GM19099 (cell line): ENCODE results near the gene FARP1.

ENCODE experiments used
- POLR2A ChIP-seq: IDR thresholded peaks from 3 replicates; pipeline ENCODE4 v1.6.1; 2011; ENCODE audit warnings: low read depth; ENCODE audit not compliant: insufficient read length; ENCODE audit errors: extremely low read depth

The FARP1 gene

DNA sequence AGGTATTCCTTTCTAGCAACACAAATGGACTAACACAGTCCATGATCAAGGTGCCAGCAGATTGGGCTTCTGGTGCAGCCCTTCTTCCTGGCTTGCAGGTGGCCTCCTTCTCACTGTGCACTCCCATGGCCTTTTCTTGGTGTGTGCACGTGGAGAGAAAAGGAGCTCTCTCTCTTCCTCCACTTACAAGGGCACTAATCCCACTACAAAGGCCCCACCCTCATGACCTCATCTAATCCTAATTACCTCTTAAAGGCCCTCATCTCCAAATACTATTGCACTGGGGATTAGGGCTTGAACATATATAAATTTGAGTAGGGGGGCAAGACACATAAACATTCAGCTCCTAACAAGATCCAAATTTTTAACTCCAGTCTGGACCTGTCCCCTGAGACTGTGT is 19.7 kb upstream of the FARP1 start:
- TF ChIP-seq POLR2A = no peak

GRCh38 chr13:98129059-98129746 is 13.7 kb upstream of the FARP1 start:
- TF ChIP-seq POLR2A = no peak

DNA sequence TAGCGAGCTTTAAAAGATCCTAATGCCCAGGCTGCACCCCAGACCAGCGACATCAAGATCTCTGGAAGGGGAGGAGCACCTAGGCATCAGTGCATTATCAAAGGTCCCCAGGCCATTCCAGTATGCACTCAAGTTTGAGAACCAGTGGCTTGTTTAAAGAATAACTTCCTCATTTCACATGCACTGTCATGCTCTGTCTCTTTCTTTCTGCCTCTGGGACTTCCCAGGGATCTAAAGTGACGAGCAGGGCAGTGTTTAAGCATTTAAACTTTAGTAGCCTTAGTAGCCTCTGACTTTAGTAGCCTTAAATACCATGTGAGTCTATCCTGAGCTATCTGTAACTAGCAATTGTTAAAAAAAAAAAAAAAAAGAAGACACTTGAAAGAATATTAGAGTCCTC is 8.9 kb upstream of the FARP1 start:
- TF ChIP-seq POLR2A = no peak

- TF ChIP-seq POLR2A = no peak
These were observed 8.0 kb upstream of the FARP1 start for GRCh38 chr13:98134901-98135300.

GRCh38 chr13:98141091-98141490 is 1.8 kb upstream of the FARP1 start:
- TF ChIP-seq POLR2A = no peak

- no peak for TF ChIP-seq POLR2A
These were observed 1.1 kb upstream of the FARP1 start for GRCh38 chr13:98141509-98142379.

DNA sequence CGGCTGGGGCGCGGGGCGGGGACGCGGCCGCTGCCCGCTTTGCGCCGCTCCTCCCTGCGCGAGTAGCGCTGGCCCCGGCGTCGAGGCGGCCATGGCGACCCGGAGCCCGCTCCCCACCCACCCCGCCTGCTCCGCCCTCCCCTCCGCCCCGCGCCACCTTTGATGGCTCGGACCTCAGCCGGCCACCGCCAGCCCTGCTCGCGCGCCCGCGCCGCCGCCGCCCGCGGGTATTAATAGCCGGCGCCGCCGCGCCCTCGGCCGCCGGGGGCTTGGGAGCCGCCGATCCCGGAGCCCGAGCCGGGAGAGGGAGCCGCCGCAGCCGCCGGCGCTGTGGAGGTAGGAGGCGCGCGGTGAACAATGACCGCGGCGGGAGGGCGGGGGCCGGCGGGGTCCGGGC is 261 bp downstream of the FARP1 start:
- TF ChIP-seq POLR2A = no peak

DNA sequence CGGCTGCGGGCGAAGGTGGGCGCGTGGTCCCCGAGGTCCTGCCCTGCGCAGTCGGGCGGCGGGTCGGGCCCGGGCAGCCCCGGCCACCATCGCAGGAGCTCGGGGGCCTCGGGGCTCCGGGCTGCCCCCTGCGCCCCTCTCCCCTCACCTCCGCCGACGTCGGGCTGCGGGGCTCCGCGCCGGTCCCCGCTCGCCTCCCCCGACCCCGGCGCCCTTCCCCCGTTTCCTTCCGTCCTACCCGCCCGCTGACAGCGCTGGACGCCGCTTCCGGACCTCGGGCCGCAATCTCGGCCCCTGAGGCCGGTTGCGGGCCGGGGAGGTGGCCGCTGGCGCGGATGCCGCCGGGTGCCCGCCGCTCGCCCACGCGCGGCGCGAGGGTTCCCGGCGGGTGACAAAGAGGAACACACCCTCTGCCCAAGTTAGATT is 720 bp downstream of the FARP1 start:
- TF ChIP-seq POLR2A = no peak

GRCh38 chr13:98144027-98144741 is 1.3 kb downstream of the FARP1 start:
- no peak for TF ChIP-seq POLR2A

DNA sequence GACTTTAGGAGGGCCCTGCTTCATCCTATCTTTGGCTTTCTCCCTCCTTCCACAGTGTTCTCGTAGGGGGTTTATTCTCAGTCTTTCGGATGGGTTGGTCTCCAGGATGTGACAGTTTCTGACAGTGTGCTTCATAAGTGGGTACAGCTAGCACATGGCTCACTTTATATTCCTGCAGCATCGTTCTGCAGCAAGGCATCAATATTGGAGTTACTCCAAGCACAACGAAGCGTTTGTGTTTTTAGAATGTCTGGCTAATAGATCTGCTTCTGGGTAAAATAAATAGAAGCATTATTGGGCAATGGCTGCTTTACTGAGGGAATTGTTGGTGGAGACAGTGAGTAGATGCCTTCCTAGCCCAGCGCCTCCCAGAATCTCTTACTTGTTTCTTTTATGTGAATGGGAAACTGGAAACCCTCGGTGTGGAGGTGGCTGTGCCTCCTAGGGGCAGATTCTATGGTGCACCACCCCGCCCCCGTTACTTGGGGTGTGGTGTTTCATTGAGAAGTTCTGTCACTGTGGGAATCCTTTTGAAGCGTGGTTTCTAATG is 2.0 kb downstream of the FARP1 start:
- TF ChIP-seq POLR2A = no peak

DNA sequence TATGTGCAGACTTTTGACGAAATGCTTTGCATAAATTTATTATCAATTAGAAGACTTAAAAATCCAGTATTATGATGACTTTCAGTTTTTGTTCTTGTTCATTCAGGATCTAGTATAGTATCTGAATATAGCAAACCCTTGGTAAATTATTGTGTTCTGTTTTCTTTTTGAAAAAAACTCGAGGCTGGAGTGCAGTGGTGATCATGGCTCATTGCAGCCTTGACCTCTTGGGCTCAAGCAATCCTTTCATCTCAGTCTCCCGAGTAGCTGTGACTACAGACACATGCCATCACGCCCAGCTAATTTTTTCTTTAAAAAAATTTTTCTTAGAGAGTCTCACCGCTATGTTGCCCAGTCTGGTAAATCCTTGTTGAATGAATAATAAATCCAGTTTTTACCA is 4.6 kb downstream of the FARP1 start:
- no peak for TF ChIP-seq POLR2A

GRCh38 chr13:98150832-98151479 is 8.1 kb downstream of the FARP1 start:
- no peak for TF ChIP-seq POLR2A

DNA sequence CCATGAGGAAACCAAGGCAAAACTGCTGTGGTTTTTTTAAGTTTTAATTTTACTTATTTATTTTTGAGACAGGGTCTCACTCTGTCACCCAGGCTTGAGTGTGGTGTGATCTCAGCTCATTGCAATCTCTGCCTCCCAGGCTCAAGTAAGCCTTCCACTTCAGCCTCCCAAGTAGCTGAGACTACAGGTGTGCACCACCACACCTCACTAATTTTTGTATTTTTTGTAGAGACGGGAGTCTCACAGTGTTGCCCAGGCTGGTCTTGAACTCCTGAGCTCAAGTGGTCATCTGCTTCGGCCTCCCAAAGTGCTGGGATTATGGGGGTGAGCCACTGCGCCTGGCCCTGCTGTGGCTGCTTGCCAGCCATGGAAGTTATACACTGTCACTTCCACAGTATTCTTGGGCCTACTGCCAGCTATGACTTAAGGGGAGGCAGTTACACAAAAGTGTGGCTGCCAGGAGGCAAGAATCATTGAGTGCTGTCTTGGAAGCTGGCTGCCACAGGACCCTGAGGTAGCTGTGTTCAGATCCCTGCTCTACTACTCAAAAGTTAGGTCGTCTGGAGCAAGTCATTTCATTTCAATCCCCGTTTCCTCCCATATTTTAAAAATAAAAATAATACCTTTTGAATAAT is 12.7 kb downstream of the FARP1 start:
- TF ChIP-seq POLR2A = no peak

GRCh38 chr13:98156259-98156658 is 13.4 kb downstream of the FARP1 start:
- TF ChIP-seq POLR2A = no peak

DNA sequence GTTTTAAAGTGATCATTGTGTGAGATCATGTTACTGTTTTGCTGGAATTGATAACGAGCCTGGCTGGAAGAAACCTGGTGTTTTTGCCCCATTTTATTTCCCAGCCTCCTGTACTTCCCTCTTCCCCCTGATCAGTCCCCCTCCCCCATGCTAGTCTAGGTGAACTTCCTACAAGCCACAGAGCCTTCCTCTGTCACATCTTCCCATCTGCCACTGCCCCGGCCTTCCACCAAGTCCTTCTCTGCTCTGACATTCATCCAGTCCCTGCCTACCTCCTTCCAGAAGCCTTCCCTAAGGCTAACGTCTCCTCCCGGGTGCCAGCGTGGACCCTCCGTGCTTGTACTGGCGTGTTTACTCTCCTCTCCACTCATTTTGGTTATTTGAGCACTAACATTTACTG is 14.3 kb downstream of the FARP1 start:
- no peak for TF ChIP-seq POLR2A

GRCh38 chr13:98157609-98158008 is 14.7 kb downstream of the FARP1 start:
- TF ChIP-seq POLR2A = no peak
